ENCODE results near the gene FERMT2.
"Not testable (repeated sequence)": the region's sequence is repeated elsewhere in the genome, so short reads cannot be mapped to it uniquely, and the experiment has no call there.

The FERMT2 gene

DNA sequence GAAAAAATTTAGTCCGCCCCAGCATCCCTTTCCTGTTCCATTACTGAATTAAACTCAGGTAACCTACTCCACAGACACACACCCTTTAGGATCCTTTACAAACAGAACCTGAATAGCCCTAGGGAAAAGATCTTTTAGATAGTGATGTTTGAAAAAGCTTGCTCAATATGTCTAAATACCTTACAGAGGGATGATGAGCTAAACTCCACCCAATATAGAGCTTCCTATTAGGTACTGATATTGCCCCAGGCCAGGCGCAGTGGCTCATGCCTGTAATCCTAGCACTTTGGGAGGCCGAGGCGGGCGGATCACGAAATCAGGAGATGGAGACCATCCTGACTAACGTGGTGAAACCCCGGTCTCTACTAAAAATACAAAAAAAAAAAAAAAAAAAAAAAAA, 50.1 kb downstream of the FERMT2 start:
- DNase-seq (ENCODE audit: low spot score), result no peak

DNA sequence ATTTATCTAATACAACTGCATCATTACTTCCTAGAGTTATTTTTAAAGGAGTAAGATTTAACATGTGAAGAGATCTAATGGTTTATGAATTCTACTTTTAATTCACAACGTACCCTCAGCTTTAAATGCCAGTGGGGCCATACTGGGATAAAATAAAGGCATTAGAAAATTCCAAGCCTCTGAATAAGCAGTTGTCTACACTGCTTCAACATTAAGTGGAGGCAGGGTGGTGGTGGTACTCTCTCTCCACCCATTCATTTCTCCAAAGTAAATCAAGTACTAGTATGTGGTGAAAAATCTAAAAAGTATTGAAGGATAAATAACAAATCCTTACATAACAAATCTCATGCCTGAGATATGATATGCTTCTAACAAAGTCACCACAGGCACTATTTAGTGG, 52.4 kb downstream of the FERMT2 start:
- DNase-seq (ENCODE audit: low spot score), result no peak

DNA sequence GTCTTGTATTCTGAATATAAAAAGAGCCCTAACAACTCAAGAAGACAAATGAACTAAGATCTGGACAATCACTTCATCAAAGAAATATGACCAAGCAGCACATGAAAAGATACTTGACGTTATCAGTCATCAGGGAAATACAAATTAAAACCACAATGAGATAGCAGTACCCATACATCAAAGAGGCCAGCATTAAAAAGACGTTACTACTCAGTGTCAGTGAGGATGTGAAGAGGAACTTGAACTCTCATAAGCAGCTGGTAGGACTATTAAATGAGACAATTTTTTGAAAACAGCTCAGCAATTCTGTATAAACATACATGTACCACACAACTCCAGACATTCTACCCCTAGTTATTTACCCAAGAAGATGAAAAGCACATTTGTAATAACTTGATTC, 55.9 kb downstream of the FERMT2 start:
- no peak for DNase-seq (ENCODE audit: low spot score)

DNA sequence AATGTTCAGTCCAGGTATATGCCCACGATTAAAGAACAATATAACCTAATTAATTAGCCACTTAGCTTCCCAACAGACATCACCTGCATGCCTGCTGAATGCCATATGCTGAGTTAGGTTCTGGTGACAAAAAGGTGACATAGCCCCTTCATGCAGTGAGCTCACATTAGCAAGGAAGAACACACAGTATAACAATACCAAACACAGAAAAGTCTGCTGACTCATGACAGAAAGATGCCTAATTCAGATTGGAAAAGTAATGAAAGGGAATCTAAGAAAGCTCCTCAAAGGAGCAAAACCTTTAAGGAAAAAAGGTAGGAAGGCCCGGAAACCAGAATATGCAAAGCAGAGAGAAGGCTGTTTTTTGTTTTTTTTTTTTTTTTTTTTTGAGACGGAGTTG, 59.0 kb downstream of the FERMT2 start:
- DNase-seq (ENCODE audit: low spot score), result no peak

DNA sequence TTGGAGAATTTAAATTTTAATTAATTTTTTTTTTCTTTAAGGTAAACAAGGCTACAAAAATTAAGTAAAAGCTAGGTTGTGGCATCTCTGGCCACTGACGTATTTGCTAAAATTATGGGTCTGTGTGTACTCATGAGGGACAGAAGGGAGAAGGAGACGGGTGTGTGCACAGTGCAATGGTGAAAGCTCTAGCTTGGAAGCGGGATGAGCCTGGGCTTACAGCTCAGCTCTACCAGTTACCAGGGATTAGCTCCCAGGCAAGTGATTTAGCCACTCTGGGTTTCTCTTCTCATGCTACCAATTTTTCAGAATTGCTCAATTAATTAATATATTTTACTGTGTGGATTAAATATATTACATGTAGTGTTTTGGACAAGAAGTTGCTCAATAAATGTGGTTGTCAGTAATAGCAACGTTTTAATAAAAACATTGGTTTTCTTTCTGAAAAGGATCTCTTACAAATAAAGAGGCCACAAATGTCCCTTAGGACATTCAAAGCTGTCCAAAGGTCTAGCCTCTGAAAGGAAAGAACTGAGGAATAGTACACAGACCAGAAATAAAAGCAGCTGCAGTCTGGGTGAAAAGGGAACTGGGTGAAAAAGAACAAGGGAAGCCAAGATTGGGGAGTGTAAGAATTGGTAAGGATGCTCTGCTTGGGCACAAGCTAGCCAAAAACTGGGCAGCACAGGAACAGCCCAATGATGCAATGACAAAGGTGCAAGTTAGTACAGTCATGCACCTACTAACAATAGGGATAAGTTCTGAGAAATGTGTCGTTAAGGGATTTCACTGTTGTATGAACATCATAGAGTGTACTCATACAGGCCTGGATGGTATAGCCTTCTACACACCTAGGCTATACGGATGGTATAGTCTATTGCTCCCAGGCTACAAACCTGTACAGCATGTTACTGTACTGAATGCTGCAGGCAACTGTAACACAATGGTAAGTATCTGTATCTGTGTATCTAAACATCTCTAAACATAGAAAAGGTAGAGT, 61.7 kb downstream of the FERMT2 start:
- no peak for DNase-seq (ENCODE audit: low spot score)

DNA sequence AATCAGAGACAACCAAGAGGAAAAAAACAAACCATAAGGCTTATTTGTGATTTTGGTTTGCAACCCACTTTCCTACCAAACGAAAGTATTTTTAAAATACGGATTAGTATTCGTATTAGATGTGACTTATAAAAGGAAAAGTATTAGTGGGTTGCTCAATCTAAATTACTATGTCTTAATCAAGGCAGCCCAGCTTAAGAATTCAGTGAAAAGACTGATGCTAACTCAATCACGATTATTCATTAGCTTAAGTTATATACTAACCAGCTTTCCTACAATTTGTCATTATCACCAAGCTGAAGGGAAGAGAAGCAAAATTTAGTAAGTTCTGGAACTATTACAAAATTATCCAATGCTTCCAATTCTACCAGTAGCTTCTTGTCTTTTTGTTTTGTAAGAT, 62.7 kb downstream of the FERMT2 start:
- no peak for DNase-seq (ENCODE audit: low spot score)

DNA sequence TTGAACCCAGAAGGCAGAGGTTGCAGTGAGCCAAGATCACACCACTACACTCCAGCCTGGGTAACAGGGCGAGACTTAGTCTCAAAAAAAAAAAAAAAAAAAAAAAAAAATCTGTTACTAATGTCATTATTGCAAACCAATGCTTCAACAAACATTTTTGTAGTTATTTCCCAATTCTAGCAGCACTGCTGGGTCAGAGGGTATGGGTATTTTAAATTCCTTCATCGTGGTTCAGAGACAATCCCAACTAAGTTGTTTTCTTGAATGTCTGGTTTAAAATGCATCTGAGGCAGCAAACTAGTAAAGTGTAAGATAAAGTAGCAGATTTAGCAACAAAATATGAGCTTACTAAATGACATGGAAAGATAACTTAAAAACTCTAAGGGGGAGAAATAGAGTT, 65.6 kb downstream of the FERMT2 start:
- no peak for DNase-seq (ENCODE audit: low spot score)

DNA sequence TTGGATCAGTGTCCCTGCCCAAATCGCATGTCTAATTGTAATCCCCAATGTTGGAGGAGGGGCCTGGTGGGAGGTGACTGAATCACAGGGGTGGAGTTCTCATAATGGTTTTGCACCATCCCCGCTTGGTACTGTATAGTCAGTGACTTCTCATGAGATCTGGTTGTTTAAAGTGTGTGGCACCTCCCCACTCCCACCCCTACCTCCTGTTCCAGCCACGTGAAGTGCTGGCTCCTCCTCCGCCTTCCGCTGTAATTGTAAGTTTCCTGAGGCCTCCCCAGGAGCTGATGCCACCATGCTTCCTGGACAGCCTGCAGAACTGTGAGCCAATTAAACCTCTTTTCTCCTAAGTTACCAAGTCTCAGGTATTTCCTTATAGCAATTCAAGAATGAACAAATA, 67.2 kb downstream of the FERMT2 start:
- DNase-seq (ENCODE audit: low spot score), result no peak

DNA sequence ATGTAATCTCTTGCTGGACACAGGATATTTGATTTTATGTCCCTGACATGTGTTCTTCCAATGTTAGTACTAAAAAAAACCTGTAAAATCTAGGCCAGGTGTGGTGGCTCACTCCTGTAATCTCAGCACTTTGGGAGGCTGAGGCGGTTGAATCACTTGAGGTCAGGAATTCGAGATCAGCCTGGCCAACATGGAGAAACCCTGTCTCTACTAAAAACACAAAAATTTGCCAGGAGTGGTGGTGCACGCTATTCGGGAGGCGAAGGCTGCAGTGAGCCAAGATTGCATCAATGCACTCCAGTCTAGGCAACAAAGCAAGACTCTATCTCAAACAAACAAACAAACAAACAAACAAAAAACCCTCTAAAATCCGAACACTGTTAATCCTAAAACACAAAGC, 68.0 kb downstream of the FERMT2 start:
- no peak for DNase-seq (ENCODE audit: low spot score)

DNA sequence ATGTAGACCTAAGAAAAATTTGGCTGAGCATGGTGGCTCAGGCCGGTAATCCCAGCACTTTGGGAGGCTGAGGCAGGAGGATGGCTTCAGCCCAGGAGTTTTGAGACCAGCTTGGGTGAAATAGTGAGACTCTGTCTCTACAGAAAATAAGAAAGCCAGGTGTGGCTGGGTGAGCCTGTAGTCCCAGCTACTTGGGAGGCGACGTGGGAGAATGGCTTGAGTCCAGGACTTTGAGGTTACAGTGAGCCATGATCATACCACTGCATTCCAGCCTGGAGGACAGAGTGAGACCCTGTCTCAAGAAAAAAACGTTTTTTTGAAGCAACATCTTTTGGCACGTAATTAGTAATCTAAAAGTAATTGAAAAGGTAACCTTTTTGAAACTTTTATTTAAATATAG, 70.9 kb downstream of the FERMT2 start:
- DNase-seq (ENCODE audit: low spot score), result no peak

DNA sequence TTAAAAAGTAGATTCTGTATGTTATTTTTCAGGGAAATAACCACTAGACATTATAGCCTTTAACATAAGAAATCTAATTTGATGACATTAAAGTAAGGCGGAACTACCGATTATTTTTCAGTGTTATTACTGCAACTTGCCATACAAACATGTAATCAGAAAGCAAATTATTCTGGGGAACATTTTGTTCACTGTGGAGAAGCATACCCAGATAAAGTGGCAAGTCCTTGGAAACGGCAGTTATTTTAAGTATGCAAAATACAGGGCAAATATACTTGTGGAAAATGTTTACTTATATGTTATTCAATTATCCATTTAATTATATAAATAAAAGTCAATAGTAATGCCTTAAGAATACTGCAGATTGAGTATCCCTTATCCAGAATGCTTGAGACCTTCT, 71.9 kb downstream of the FERMT2 start:
- DNase-seq (ENCODE audit: low spot score), result no peak

DNA sequence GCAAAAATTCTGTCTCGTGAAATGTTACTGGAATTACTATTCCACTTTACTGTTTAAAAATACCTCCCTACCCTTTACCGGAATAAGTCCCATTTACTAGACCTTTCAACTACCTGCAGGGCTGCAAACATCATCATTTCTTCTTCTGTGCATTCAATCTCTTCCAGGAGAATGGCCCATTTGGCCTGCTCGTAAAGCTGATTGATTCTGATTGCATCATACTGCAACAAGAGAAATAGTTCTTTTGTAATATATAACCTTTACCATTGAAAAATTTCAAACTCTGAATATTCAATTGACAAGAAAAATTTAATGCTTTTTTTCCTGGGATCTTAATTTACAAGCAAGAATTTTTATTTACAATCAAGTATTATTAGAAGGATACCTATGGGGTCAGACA, 72.4 kb downstream of the FERMT2 start:
- DNase-seq (ENCODE audit: low spot score), result no peak

DNA sequence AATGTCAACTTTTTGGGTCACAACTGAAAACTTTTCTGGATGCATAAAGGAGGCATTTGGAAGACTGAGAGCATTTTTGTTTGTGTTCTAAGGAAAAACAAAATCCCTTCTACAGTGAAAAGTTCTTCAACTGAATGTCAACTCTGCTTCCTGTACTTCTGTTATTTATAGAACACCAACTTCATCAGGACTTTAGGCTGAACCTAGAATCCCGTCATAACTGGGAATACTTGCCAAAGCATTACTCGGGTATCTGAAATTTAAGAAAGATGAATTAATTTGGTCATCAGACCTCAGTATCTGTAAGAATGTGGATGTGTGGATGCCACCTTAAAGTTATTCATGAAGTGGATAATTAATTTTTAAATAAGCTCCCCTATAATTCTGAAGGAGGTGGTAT, 73.2 kb downstream of the FERMT2 start:
- no peak for DNase-seq (ENCODE audit: low spot score)

DNA sequence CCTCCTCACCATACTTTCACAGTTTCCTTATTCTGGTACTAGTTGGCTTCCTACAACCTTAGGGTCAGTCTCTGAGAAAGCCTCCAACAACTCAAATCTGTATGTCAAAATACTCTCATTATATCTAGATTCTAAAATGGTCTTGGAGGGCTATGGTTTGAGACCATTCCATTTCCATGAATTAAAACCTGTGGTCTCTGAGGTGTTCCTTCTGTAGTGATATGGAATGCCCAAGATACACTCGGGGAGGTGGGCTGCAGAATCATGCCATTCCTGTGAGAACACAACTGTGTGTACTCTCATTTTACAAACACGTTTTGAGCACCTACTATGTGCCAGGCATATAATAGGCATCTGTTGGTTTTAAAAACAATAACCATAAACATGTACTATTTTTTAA, 74.0 kb downstream of the FERMT2 start:
- no peak for DNase-seq (ENCODE audit: low spot score)

DNA sequence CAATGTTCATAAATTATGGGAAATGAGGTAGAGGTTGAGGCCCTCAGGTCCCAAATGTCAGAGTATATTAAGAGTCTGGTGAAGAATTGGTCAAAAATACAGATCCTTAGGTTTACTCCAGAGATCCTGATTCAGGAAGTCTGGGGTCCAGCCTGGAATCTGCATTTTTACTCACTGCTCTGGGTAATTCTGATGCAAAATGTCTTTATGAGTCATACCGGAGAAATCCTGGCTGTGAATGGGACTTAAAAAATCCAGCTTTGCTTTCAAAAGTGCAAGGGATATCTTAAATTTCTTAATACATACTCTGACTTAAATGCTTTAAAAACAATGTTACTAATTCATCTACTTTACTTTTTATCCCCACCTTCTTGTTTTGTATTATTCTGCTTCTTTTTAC, 74.5 kb downstream of the FERMT2 start:
- no peak for DNase-seq (ENCODE audit: low spot score)

DNA sequence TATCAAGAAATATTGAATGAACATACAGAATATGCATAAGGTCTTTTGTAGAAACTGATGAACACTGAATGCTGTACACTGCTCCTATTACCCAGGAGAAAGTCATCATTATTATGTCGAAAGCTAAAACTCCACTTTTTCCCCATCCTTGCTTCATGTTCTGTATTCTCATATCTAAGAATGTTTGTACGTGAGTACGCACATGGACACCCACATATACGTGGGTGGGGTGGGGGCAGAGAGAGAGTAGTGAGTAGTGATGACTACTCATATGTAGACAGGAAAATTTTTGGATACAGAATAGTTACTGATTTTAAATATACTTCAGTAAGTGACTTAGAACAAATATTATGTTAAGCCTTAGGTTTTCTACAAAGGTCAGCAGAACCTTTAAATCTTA, 75.1 kb downstream of the FERMT2 start:
- no peak for DNase-seq (ENCODE audit: low spot score)

DNA sequence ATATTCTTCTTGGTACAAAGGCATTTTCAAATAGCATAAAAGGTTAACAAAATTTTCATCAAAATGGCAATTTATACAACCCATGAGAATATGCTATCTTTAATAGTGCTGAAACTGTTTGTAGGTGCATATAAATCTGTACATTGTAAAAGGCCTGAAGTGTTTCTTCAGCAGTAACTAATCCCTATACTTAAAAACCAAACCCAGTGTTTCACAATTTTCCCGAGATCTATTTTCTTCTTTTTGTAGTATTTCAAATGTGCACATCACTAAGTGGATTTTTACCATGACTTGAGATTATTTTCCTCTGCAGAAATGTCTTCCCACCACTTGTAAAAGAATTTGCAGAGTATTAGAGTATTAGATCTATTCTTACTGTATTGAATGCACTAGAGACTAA, 76.5 kb downstream of the FERMT2 start:
- no peak for DNase-seq (ENCODE audit: low spot score)

DNA sequence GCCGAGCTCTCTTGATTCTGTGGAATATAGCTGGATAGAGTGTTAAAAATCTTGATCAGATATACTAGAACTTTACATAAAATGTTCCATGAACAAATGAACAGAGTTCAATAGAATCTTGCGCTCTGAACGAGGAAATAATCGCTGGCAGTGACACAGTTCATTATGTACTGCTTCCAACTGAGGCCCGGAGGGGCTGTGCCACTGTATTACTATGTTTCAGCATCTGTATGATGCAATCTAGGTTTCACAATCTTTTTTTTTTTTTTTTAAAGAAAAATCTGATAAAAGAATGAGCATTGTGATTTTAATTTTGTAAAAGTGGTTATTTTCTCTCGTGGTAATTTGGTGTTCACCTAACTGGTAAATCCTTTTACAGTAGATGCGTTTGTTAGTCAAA, 77.2 kb downstream of the FERMT2 start:
- no peak for DNase-seq (ENCODE audit: low spot score)

DNA sequence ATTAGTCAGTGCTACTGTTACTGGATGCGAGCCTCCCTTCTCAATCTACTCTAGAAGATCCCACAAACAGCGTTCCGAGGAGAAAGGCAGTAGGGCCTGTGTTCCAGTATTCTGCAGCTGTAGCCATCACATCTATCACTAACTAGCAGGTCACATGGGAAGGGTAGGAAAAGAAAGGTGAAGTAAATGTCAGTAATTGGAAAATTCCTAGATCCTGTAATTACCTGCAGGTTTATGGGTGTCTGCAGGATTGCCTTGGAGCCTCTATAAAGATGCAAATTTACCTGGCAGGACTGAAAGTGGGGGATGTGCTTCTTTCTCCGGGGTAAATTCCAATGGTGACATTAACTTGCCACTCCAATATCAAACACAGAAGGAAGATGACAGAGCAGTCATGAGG, 77.8 kb downstream of the FERMT2 start:
- no peak for DNase-seq (ENCODE audit: low spot score)

DNA sequence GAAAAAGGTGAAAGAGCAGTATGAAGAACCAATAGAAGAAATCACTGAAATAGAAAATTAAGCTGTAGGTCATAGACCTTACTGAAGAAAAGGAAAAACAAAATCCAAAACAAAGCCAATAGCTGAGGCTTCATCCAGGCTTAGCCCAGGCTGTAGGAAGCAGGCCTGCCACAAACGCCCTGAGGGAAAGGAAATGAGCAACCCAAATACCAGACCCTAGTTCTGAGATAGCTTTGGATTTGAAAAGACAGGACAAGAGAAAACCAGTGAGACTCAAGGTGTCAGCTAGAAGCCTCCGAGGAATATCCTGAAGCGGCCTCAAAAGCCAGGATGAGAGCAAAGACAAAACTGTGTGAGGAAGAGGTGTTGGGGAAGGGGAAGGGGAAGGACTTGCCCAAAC, 79.2 kb downstream of the FERMT2 start:
- DNase-seq (ENCODE audit: low spot score), result no peak

DNA sequence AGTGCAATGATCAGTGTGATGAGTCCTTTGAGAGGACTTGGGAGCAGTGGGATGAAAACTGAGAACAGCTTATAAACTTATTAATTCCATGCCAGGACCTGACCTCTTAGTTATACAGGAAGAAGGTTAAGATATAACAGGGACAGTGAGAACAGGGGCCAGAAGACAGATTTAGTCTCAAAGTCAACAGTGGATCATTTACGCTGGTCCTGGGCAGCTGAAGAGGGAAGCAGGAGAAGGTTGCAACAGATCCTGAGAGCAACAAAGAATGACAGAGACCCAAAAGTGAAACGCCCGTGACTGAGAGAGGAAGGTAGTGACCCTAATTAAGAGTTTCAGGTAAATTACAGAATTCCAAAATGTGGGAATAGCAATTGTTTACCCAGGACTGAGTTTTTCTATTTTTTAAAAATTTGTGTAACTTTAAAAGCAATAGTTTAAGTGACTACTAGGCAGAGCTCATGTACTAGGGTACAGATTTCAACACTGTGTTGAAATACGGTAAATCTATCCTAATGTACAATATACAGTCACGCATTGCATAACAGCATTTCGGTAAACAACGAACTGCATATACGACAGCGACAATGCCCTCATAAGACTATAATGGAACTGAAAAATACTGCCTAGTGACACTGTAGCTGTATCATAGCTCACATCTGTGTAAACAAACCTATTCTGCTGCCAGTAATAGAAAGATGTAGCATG, 81.8 kb downstream of the FERMT2 start:
- DNase-seq (ENCODE audit: low spot score), result no peak

DNA sequence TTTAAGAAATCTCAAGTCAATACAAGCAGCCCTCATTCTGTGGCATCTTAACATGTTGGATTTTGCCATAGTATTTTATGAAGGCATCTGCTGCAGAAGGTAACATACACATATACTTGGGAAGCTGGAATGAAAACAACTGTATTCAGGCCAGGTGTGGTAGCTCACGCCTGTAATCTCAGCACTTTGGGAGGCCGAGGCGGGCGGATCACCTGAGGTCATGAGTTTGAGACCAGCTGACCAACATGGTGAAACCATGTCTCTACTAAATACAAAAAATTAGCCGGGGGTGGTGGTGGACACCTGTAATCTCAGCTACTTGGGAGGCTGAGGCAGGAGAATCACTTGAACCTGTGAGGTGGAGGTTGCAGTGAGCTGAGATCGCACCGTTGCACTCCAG, 86.0 kb downstream of the FERMT2 start:
- DNase-seq (ENCODE audit: low spot score), result not testable (repeated sequence)

DNA sequence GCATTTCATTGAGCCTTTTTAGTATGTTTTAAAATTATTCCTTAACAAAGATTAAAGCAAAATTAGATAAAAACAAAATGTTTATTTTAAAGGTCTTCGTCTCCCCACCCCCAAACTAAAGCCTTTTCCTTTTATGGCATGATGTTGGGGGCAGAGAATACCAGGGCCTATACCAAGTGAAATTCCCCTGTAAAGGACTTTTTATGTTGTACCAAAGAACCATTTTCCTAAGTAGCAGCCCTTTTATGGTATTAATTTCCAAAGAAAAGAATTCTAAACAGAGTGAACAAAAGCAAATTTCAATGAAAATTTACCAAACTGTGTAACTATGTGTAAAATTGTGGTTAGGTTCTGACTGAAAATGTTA, 87.5 kb downstream of the FERMT2 start:
- no peak for DNase-seq (ENCODE audit: low spot score)

Measured in CD4-positive, alpha-beta T cell treated with Interleukin-6 at 100 ng/mL for 8 hours (primary cell).